Kidney (tissue), 14 donors: ENCODE data around the gene CALML6. TPM values are rescaled to one million over a fixed set of nuclear protein-coding genes. Genes with fewer than 3 reads are reported as not detected.
A peak's percentile ranks its signal among the peaks of the same experiment; 100 is the strongest.

Experiments used
- DNase-seq, 5 donors: peaks; one replicate each; pipeline ENCODE4 v3.0.0-alpha.2; 2013 to 2020
- FAIRE-seq: peaks from 2 replicates; lab custom pipeline; 2012; peaks lifted over from hg19 to GRCh38; lab: Jason Lieb, UNC
- H3K27ac ChIP-seq, 2 donors: one replicate each; pipeline ENCODE4 v1.7.0; 2013; ENCODE audit warnings: low read depth in 2 of 2, low read length in 2 of 2, inconsistent platforms in 1 of 2
- H3K27me3 ChIP-seq: one replicate; pipeline ENCODE4 v1.7.1; 2013; ENCODE audit warnings: low read length, inconsistent platforms; ENCODE audit not compliant: control insufficient read depth, insufficient read depth
- H3K36me3 ChIP-seq, 3 donors: one replicate each; pipeline versions ENCODE4 v1.7.0 to v1.7.1; 2013; ENCODE audit warnings: low read length in 3 of 3, control low read depth in 1 of 3, inconsistent platforms in 1 of 3; ENCODE audit not compliant: insufficient read depth in 3 of 3, control insufficient read depth in 2 of 3
- H3K4me1 ChIP-seq, 3 donors: one replicate each; pipeline versions ENCODE4 v1.7.0 to v1.7.1; 2013; ENCODE audit warnings: low read length in 3 of 3, inconsistent platforms in 1 of 3, low read depth in 1 of 3; ENCODE audit not compliant: control insufficient read depth in 2 of 3, insufficient read depth in 2 of 3
- H3K4me3 ChIP-seq, 3 donors: one replicate each; pipeline versions ENCODE4 v1.7.0 to v1.8.1; 2013; ENCODE audit warnings: low read length in 3 of 3, control low read depth in 1 of 3, inconsistent platforms in 1 of 3
- H3K9ac ChIP-seq, 3 donors: one replicate each; pipeline versions ENCODE4 v1.7.0 to v1.7.1; 2013; ENCODE audit warnings: low read length in 3 of 3, control low read depth in 1 of 3, inconsistent platforms in 1 of 3
- H3K9me3 ChIP-seq, 3 donors: one replicate each; pipeline versions ENCODE4 v1.7.0 to v1.7.1; 2013; ENCODE audit warnings: low read length in 3 of 3, control low read depth in 1 of 3, inconsistent platforms in 1 of 3; ENCODE audit not compliant: control insufficient read depth in 2 of 3, insufficient read depth in 1 of 3
- CTCF ChIP-seq: IDR thresholded peaks from 3 replicates; pipeline ENCODE4 v1.5.1; 2012; ENCODE audit warnings: mild to moderate bottlenecking, moderate library complexity, borderline replicate concordance; ENCODE audit not compliant: insufficient read depth; ENCODE audit errors: extremely low read depth
- intact Hi-C: fragments of 100-400 bp; cut with DNase I; formaldehyde crosslinking; loops from one replicate; pipeline ENCODE4 v1.11.1; 2022
- polyA plus RNA-seq: library from polyadenylated mRNA; stranded (reverse); fragments of 350-450 nt; fragmentation: Illumina TruSeq; extraction: RNeasy Lipid Tissue Mini Kit (QIAGEN cat#74804); gene quantifications from one replicate; pipeline ENCODE4 v1.2.3, GENCODE V29; 2014; ENCODE audit warnings: low read depth, low replicate concordance; ENCODE audit not compliant: insufficient read depth
- total RNA-seq: library from RNA; stranded (reverse); fragmentation: NEBNext Ultra II Directional; extraction: Animal tissue kit (Norgen Biotek cat#: 25700); gene quantifications from one replicate; pipeline ENCODE4 v1.2.1, GENCODE V29; 2021
- donor health status: control.
- donor health status: control.
- donor health status: control.
- donor health status: control.
- donor health status: control.
- donor health status: DM: yes; HTN: yes; CAD: no.
- donor health status: Normal renal cell carcinoma (clear cell type).

Gene CALML6
- total and polyA plus RNA-seq, 2 donors from 2014 or later = 0.13 to 1.2 TPM

GRCh38 chr1:1939296-1940122, 24.4 kb downstream of the CALML6 start:
- Histone ChIP-seq H3K9ac (no peak overlapping the region), H3K36me3 (no peaks in the 10 kb centered on the region), H3K9me3 (no peaks in the 10 kb centered on the region), H3K4me3 (no peak overlapping the region), H3K27me3 (no peaks in the 10 kb centered on the region), H3K27ac (no peak overlapping the region), H3K4me1 (peaks cover 0 to 7% (median 7%) of the 10 kb centered on the region in 3 donors)
- TF ChIP-seq CTCF = no peak
- FAIRE-seq = no peak
- intact Hi-C loops = no loop called here
- DNase-seq = peak in 2 of 5 donors; percentile 35 to 62

GRCh38 chr1:1940123-1940425, 25.0 kb downstream of the CALML6 start:
- no peaks in the 10 kb centered on the region for H3K36me3 ChIP-seq
- no peak overlapping the region for H3K27ac ChIP-seq
- no peaks in the 10 kb centered on the region for H3K9me3 ChIP-seq
- intact Hi-C loops = no loop called here
- H3K4me1 ChIP-seq = peaks cover 0 to 7% (median 7%) of the 10 kb centered on the region in 3 donors
- TF ChIP-seq CTCF = no peak
- H3K9ac ChIP-seq = no peak overlapping the region
- DNase-seq (no peak), FAIRE-seq (no peak)
- no peak overlapping the region for H3K4me3 ChIP-seq
- H3K27me3 ChIP-seq = no peaks in the 10 kb centered on the region

GRCh38 chr1:1941211-1941841, 26.3 kb downstream of the CALML6 start:
- DNase-seq = peak in 2 of 5 donors; percentile 51 to 52
- no peak for TF ChIP-seq CTCF
- Histone ChIP-seq H3K9ac (no peak overlapping the region), H3K27ac (no peak overlapping the region), H3K36me3 (no peaks in the 10 kb centered on the region), H3K4me1 (peaks cover 0 to 7% (median 7%) of the 10 kb centered on the region in 3 donors), H3K4me3 (no peak overlapping the region), H3K9me3 (no peaks in the 10 kb centered on the region), H3K27me3 (no peaks in the 10 kb centered on the region)
- intact Hi-C loops = no loop called here
- FAIRE-seq = no peak
